Stimulated activated CD8-positive, alpha-beta memory T cell treated with anti-CD3 and anti-CD28 coated beads, Interleukin-7, amount 100 ng/mL, for 4 hours (primary cell): ENCODE data around the gene ADCY9.
A peak's percentile ranks its signal among the peaks of the same experiment; 100 is the strongest.

ENCODE experiments used
- DNase-seq, 2 donors: peaks; one replicate each; pipeline ENCODE4 v3.0.0-alpha.2; 2020; ENCODE audit warnings: low read depth in 2 of 2

The ADCY9 gene

GRCh38 chr16:4003576-4003975, 112.7 kb downstream of the ADCY9 start:
- DNase-seq, result no peak

DNA sequence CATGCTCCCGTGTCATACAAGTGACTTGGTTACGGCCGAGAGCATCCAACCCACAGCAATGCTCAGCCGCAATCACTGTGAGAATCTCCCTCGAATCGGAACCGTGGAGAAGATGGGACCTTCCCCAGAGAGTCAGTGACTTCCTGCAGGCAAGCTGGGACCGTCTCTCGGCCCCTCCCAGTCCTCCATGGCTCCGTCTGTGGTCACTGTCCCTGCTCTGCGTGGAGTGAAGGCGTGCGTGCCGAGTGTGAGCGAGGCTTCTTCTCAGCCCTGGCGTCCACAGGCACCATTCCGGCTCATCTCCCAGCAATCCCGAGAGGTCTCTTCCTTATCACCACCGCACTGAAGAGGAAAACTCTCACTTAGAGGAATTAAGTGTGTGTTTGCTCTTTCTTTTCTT, 113.1 kb downstream of the ADCY9 start:
- DNase-seq, result no peak

- no peak for DNase-seq
These were observed 114.1 kb downstream of the ADCY9 start for GRCh38 chr16:4002121-4002520.

DNA sequence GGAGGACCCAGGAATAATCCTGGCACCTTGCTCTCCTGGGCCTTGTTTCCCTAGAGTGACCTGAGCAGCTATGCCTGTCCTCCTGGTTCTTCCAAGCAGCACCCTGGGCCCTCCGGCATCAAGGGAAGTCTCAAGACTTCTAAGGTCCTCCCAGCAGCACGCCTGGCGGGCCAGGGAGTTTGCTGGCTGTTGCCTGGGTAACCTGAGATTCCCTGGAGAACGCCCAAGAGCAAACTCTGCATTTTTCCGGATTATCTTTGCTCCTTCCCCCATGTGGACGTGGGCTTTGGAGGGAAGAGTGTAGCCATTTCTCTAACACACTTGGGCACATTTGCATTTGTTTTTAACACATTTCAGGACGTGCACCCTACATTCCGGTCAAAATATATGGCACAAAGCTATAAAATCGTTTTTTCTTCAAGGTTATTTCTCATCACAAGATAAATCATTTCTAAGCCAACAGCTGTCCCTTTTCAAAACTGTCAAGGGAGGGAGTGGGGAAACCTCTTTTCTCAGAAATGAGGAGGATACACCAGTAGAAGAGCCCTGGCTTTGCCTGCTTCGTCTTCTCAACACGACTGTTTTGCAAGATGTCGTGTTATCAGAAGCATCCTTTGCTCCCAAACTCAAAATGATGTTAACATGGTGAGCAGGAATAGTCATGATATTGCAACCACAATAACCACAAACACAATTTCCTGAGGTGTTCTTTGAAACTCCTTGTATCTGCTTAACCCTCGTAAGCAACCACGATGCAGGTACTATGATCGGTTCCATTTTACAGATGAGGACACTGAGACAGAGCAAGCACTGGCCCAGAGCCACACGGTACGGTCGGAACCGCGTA, 116.5 kb downstream of the ADCY9 start:
- DNase-seq, result no peak

GRCh38 chr16:3998793-3999478, 117.3 kb downstream of the ADCY9 start:
- DNase-seq, result no peak

DNA sequence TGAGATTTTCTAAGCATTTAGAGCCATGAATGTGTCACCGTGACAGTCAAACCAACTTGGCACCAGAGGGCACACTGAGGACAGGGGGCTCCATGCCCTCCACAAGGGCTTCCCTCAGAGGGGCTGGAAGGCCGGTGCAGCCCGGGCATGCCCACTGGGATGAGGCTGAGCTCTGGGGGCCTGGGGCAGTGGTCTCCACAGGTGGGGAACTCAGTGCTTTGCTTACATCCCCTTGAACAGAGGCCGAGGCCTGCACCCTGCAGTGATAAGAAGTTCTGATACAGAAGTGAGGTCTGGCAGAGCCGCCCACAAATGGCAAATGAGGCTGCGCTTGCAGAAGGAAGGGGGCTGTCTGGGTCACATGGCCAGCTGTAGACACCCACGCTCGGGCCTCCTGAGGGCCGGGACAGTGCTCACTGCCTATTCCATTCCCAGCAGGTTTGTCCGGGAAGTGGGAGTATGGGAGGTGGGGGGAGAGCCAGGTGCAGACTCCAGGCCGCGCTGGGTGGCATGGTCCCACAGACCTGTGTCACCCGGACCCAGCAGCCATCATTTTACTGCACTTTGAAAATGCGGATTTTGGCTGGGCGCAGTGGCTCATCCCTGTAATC, 118.9 kb downstream of the ADCY9 start:
- DNase-seq, result no peak

GRCh38 chr16:3995001-3995400, 121.2 kb downstream of the ADCY9 start:
- no peak for DNase-seq

DNA sequence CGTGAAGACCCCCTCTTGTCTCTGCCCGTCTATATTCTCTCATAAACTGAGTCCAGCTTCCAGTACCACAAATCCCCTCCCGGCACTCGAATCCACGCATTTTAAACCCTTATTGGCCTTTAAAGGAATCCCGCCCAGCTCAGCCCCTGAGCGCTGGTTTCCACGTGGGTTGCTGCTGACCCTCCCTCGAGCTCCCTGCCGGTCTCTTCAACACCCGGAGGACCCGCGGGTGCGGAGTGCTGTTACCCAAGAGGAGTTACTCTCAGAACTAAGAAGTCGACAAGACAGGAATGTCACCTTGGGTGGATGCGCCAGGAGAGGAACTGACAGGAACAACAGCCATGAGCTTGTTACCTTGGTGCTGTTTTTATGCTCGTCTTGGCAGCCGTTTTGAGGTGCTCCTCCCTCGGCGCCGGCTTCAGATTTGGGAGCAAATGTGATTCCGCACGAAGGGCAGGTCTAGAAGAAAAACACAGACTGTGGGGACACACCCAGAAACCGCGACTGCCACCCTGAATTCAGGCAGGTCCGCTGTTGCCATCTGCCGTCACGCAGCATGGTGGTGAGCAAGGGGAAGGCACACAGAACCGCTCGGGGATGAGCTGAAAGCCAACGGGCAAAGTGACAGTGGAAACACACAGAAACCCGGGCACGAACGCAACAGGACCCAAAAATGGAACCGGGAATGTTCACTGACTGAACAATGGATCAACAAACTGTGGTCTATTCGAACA, 123.0 kb downstream of the ADCY9 start:
- DNase-seq, result no peak

GRCh38 chr16:3992297-3993051, 123.8 kb downstream of the ADCY9 start:
- no peak for DNase-seq

DNA sequence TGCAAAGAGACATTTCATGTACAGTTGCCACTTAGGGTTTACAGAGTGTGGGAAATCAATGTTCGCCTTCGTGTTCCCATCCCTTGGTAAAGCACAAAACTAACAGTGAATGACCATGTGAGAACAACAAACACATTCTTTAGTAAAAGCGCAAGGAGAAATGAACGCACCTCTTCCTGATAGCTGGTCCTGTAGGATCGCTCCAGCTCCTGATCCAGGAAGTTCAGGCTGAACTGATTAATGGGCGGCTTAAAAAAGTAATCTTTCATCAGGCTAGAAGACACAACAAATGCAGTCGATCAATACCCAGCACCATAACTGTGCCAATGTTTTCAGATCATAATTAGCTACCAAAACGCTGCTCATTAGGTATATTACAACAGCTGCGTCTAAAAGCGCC, 127.4 kb downstream of the ADCY9 start:
- DNase-seq, result no peak

GRCh38 chr16:3988011-3988410, 128.2 kb downstream of the ADCY9 start:
- no peak for DNase-seq

DNA sequence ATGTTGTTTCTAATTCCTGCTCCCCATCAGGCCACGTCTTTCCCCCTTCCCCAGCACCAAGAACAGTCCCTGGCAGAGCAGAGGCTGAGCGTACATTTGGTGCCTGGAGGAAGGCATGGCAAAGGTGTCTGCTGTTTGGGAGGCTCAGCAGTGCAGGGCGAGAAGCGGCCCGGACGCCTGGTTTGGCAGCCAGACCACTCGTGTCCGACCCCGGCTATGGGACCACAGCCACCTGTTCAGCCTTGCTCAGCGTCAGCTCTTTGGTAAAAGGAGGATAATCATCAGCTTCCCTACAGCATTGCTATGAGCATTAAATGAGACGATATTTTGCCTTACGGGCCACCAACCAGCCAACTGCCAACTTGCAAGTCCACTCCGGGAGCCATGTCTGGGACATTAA, 129.0 kb downstream of the ADCY9 start:
- no peak for DNase-seq

DNA sequence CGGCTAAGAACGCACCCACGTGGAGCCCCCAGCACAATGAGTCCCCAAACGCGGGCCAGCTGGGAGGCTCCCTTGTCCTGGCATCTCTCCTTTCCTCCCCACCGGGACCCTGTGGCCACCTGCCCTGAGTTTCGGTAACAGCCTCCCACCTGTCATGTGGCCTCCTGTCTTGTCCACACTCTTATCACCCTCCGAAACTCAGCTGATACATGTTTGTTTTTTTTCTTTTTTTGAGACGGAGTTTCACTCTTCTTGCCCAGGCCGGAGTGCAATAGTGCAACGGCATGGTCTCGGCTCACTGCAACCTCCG, 130.1 kb downstream of the ADCY9 start:
- no peak for DNase-seq

DNA sequence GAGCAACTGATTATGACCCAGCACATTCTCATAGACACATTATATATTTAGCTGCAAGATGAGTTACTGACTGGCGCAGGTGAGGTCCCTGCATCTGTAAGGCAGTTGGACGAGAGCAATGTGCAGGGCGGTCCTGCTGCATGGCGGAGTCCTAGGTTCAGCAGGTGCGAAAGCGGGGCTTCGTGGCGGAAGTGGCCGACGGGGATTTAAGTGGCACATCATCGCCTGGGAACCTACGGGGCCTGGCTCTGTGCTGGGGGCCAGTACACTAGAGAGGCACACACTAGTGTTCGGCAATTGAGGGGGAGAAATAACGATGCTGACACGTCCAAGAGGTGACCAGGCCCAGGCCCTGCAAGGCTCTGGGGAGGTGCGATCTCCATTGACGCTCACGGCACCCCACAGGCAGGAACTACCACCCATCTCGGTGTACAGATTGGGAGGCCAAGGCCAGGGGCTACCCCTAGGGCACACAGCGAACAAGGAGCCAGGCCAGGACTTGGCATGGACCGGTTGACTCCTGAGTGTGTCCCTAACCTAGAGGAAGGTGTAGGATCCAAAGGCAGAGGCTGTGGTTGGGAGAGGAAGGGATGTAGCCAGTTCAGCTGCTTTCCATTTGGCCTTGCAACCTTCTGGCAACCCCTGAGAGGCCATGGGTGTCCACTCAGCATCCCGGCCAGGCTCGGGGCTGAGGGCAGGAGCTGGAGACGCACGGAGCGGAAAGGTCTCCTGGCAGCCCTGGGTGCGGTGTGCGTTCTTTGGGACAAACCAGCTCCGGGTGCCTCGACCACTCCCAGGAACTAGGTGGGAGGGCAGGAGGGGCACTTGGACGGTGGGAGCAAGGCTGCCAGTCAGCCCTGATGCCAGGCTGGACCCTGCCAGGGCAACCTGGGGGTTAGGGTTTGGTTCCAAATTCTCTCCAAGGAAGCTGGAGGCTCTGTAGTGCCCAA, 131.9 kb downstream of the ADCY9 start:
- DNase-seq, result no peak

DNA sequence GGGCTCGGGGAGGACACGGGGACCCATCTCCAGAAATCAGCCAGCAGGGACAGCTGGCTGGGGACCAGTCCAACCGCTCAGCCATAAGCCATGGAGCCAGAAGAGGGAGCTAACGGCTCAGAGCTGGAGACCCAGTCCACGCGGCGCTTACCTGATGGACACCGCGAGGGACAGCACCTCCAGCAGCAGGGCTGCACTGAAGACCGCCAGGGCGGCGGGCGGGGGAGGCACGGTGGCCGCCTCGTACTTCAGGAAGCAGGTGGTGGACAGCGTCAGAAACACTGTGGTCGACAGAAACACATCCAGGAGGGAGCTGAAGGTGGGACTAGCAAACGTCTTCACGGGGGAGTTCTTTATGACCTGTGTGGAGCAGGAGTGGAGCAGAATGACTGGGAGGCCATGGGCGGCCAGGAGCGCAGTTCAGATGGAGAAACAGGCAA, 133.1 kb downstream of the ADCY9 start:
- DNase-seq, result peak in 1 of 2 donors; percentile 24

DNA sequence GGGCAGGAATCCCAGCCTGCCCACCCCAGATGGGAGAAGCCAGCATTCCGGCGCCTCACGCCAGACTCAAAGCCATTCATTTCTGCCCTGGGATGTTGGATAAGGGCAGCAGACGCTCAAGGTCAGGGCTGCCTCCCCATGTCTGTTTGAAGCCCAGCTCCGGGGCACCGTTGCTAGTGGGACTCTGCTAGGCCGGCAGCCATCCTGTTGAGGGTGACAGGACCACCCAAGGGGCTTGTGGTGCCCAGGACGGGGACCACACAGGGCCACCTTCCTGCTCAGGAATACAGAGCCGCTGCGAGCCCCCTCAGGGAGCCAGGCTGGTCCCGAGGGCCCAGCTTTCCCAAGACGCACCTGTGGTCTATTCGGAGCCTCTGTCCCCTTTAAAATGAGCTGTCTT, 134.0 kb downstream of the ADCY9 start:
- DNase-seq, result no peak

GRCh38 chr16:3980253-3981111, 135.8 kb downstream of the ADCY9 start:
- no peak for DNase-seq

DNA sequence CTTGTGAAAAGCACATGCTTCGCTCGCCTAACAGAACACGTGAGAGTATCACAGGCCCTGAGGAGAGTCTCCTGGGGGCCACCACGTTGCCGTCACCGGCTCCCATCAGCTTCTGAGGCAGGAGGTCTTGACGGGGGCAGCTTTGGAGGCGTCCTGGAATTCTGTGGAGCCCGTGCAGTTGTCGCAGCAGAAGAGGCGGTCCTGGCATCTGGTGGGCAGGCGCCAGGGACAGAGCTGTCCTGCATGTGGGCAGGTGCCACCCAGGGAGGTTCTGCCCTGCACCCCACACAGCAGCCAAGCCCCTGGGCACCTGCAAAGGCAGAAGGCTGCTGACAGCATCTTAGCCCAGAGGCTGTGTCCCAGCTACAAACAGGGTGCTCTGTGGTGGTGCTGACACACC, 136.7 kb downstream of the ADCY9 start:
- DNase-seq, result no peak

GRCh38 chr16:3979070-3979469, 137.2 kb downstream of the ADCY9 start:
- no peak for DNase-seq
